Effector memory CD4-positive, alpha-beta T cell (primary cell): Measurements from ENCODE around the gene TMCC2.
A peak's percentile ranks its signal among the peaks of the same experiment; 100 is the strongest.
"Not testable (repeated sequence)": the region's sequence is repeated elsewhere in the genome, so short reads cannot be mapped to it uniquely, and the experiment has no call there.

ENCODE experiments used
- DNase-seq, 3 donors: peaks; one replicate each; pipeline ENCODE4 v3.0.0-alpha.2; 2020
- H3K27ac ChIP-seq: 2 replicates; pipeline ENCODE4 v1.7.0; 2013; ENCODE audit warnings: mild to moderate bottlenecking, low read length, moderate library complexity; ENCODE audit not compliant: insufficient read depth, poor library complexity, severe bottlenecking
- H3K27me3 ChIP-seq: replicated peaks from 2 replicates; pipeline ENCODE4 v1.7.0; 2013; ENCODE audit warnings: mild to moderate bottlenecking, low read length; ENCODE audit not compliant: insufficient read depth, control insufficient read depth, poor library complexity, severe bottlenecking
- H3K36me3 ChIP-seq: 2 replicates; pipeline ENCODE4 v1.7.0; 2013; ENCODE audit warnings: mild to moderate bottlenecking, low read length, moderate library complexity; ENCODE audit not compliant: control insufficient read depth, insufficient read depth
- H3K4me1 ChIP-seq: 2 replicates; pipeline ENCODE4 v1.7.0; 2013; ENCODE audit warnings: low read length, mild to moderate bottlenecking; ENCODE audit not compliant: control insufficient read depth, insufficient read depth, poor library complexity, severe bottlenecking
- H3K4me3 ChIP-seq: 2 replicates; pipeline ENCODE4 v1.7.0; 2013; ENCODE audit warnings: low read length, low read depth, mild to moderate bottlenecking; ENCODE audit not compliant: insufficient read depth, poor library complexity, severe bottlenecking
- H3K9me3 ChIP-seq: 2 replicates; pipeline ENCODE4 v1.7.0; 2013; ENCODE audit warnings: mild to moderate bottlenecking, low read length, moderate library complexity; ENCODE audit not compliant: control insufficient read depth

The TMCC2 gene

DNA sequence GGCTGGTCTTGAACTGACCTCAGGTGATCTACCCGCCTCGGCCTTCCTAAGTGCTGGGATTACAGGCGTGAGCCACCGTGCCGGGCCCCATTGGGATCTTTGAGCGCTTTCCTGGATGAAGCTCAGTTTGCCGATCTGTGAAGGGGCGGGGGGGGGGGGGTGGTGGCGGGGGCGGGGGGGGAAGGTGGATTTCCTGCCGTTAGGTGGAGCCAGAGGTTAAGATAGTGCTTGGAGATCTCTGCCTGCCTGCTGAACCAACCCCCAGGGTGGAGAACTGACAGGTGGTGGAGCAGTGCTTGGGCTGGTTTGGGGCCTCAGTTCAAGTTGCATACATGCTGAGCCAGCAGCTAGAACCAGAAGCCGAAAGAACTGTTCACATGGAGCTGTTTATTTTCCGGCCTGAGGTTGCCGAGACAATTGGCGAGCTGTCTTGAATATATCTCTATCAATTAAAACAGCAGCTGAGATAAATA, 1.7 kb downstream of the TMCC2 start:
- no peaks in the 10 kb centered on the region for H3K9me3 ChIP-seq
- H3K27me3 ChIP-seq: no peaks in the 10 kb centered on the region
- peak overlapping the region; percentile 63 for H3K4me3 ChIP-seq
- peaks cover 22% of the 10 kb centered on the region for H3K4me1 ChIP-seq
- no peak overlapping the region for H3K27ac ChIP-seq
- H3K36me3 ChIP-seq: no peaks in the 10 kb centered on the region
- DNase-seq: peak; percentile 22 to 52 (median 51)

DNA sequence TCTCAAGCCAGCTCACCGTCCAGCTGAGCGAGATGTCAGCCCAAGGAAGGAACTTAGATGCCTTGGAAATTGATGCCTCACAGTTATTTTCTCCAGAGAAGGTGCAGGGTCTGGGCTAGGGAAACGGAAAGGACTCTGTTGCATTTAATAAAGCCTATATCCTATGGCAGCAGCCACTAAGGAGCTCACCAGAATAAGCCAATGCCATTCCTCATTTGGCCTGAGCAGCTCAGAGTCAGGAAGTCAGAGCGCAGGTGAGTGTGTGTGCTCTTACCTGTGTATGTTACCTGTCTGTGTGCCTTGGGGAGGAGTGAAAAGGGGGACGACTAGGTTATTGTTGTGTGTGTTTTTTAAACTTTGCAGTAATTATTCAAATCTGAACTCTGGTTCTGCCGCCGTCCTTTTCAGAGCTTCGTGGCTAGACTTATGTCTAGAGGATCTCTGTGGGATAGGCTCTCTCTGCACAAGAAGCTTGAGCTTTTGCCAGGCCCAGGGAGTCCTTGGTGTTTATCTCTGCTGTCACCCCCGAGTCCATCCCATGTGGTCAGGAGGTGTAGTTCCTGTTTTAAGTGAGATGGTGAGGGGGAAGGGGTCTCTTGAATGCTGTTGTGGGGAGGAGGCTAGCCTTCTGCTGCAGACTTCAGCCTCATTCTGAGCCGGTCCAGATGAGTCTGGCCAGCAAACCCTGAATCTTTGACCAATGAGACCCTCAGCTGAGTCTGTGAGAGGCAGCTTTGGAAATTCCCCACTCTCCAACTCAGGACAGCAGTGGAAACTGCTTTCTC, 2.4 kb downstream of the TMCC2 start:
- no peak overlapping the region for H3K4me3 ChIP-seq
- H3K9me3 ChIP-seq: no peaks in the 10 kb centered on the region
- H3K4me1 ChIP-seq: peaks cover 22% of the 10 kb centered on the region
- no peaks in the 10 kb centered on the region for H3K36me3 ChIP-seq
- no peak overlapping the region for H3K27ac ChIP-seq
- no peak for DNase-seq
- H3K27me3 ChIP-seq: no peaks in the 10 kb centered on the region

GRCh38 chr1:205230982-205231381, 3.2 kb downstream of the TMCC2 start:
- Histone ChIP-seq H3K9me3 (no peaks in the 10 kb centered on the region), H3K4me3 (no peak overlapping the region), H3K36me3 (no peaks in the 10 kb centered on the region), H3K4me1 (peaks cover 22% of the 10 kb centered on the region), H3K27me3 (no peaks in the 10 kb centered on the region), H3K27ac (no peak overlapping the region)
- no peak for DNase-seq

GRCh38 chr1:205232127-205232820, 4.5 kb downstream of the TMCC2 start:
- Histone ChIP-seq H3K27ac (no peak overlapping the region), H3K36me3 (no peaks in the 10 kb centered on the region), H3K9me3 (no peaks in the 10 kb centered on the region), H3K4me1 (peaks cover 18% of the 10 kb centered on the region), H3K4me3 (no peak overlapping the region), H3K27me3 (no peaks in the 10 kb centered on the region)
- DNase-seq: no peak

- peaks cover 15% of the 10 kb centered on the region for H3K4me1 ChIP-seq
- no peak overlapping the region for H3K27ac ChIP-seq
- H3K36me3 ChIP-seq: no peaks in the 10 kb centered on the region
- no peak for DNase-seq
- no peak overlapping the region for H3K4me3 ChIP-seq
- H3K27me3 ChIP-seq: no peaks in the 10 kb centered on the region
- H3K9me3 ChIP-seq: no peaks in the 10 kb centered on the region
These were observed 5.2 kb downstream of the TMCC2 start for GRCh38 chr1:205232945-205233397.

- not testable (repeated sequence) for H3K9me3 ChIP-seq, DNase-seq, H3K4me3 ChIP-seq, H3K27me3 ChIP-seq, H3K4me1 ChIP-seq, H3K27ac ChIP-seq, H3K36me3 ChIP-seq
These were observed 6.2 kb downstream of the TMCC2 start for GRCh38 chr1:205233986-205234385.

DNA sequence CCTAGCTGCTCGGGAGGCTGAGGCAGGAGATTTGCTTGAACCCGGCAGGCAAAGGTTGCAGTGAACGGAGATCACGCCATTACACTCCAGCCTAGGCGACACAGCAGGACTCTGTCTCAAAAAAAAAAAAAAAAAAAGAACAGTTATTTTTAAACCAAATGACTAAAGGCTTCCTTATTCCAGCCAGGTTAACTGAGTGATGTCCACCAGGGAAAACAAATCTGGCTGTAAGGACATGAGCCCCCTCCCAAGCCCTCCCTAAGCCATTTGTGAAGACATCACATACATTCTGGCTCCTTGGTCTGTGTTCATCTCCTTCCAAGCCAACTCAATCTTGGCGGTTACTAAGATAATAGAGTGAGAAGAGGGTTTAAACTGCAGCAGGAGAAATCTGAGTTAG, 8.2 kb downstream of the TMCC2 start:
- Histone ChIP-seq H3K36me3 (no peaks in the 10 kb centered on the region), H3K4me3 (no peak overlapping the region), H3K9me3 (no peaks in the 10 kb centered on the region), H3K4me1 (no peaks in the 10 kb centered on the region), H3K27ac (no peak overlapping the region), H3K27me3 (no peaks in the 10 kb centered on the region)
- DNase-seq: no peak

DNA sequence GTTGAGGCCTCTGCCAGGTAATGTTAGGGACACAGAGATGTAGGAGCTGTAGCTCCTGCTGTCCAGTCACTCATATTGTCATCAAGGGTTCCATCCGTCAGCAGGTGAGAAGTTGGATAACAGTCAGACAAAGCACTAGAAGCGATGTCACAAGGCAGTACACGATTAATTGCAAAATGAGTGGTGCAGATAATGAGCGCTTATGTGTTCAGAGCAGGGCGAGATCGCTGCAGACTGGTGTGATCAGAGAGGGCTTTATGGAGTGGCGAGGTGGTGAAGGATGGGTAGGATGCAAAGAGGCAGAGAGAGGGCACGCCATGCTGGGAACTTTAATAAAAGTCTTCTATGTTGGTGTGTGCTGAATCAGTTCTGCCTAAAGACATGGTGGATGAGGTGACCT, 8.8 kb downstream of the TMCC2 start:
- no peak overlapping the region for H3K27ac ChIP-seq
- no peaks in the 10 kb centered on the region for H3K4me1 ChIP-seq
- DNase-seq: no peak
- no peaks in the 10 kb centered on the region for H3K36me3 ChIP-seq
- no peak overlapping the region for H3K4me3 ChIP-seq
- H3K9me3 ChIP-seq: no peaks in the 10 kb centered on the region
- no peaks in the 10 kb centered on the region for H3K27me3 ChIP-seq

DNA sequence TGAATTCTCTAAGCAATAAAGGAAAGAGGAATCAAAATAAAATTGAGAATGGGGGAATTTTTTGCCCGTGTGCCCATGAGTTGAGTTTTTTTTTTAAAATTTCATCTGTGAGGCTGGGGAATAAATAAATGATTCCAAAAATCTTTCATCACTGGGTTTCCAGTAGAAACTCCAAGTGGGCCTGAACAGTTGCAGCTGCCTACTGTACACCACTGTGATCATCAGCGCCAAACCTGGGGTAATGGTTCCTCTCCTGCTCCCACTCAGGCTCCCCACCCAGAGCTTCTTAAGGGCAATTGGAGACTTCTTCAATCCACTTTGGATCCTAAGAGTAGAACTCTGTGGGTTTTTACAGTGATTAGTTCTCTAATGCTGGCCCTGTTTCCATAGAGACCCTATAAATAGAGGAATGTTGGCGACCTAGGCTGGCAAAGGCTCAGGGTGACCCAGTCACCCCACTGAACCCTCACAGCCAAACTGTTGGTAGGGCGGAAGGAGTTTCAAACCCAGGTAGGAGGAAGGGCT, 9.3 kb downstream of the TMCC2 start:
- Histone ChIP-seq H3K36me3 (no peaks in the 10 kb centered on the region), H3K27me3 (no peaks in the 10 kb centered on the region), H3K9me3 (no peaks in the 10 kb centered on the region), H3K27ac (no peak overlapping the region), H3K4me3 (no peak overlapping the region), H3K4me1 (no peaks in the 10 kb centered on the region)
- DNase-seq: no peak
